Endodermal cell (in vitro differentiated cells): ENCODE measurements around the gene EIF4E. TPM values are rescaled to one million over a fixed set of nuclear protein-coding genes. Genes with fewer than 3 reads are reported as not detected.

Experiments used
- DNase-seq: peaks from one replicate; pipeline ENCODE4 v3.0.0-alpha.2; 2017
- H3K27ac ChIP-seq: 2 replicates; pipeline ENCODE4 v1.5.1; 2013; ENCODE audit warnings: mild to moderate bottlenecking, low read depth, low read length, moderate library complexity
- H3K27me3 ChIP-seq: 2 replicates; pipeline ENCODE4 v1.6.1; 2013; ENCODE audit warnings: mild to moderate bottlenecking, low read length, moderate library complexity; ENCODE audit not compliant: insufficient read depth, control insufficient read depth, poor library complexity, severe bottlenecking
- H3K36me3 ChIP-seq: 2 replicates; pipeline ENCODE4 v1.7.0; 2013; ENCODE audit warnings: mild to moderate bottlenecking, low read length, moderate library complexity; ENCODE audit not compliant: control insufficient read depth, insufficient read depth
- H3K4me1 ChIP-seq: one replicate; pipeline ENCODE4 v1.7.0; 2013; ENCODE audit warnings: low read length; ENCODE audit not compliant: control insufficient read depth, insufficient read depth
- H3K4me3 ChIP-seq: 2 replicates; pipeline ENCODE4 v1.5.1; 2013; ENCODE audit warnings: mild to moderate bottlenecking, low read length, moderate library complexity
- H3K9ac ChIP-seq: 2 replicates; pipeline ENCODE4 v1.6.1; 2013; ENCODE audit warnings: mild to moderate bottlenecking, low read length, moderate library complexity; ENCODE audit not compliant: poor library complexity, severe bottlenecking; ENCODE audit errors: extremely low read depth
- H3K9me3 ChIP-seq: 2 replicates; pipeline ENCODE4 v1.6.1; 2013; ENCODE audit warnings: mild to moderate bottlenecking, low read length, moderate library complexity; ENCODE audit not compliant: control insufficient read depth
- H3K27ac Mint-ChIP-seq: 2 replicates; pipeline ENCODE4 v1.8.0; 2020; ENCODE audit warnings: mixed read lengths
- H3K27me3 Mint-ChIP-seq: 2 replicates; pipeline ENCODE4 v1.8.0; 2021; ENCODE audit warnings: mild to moderate bottlenecking, mixed read lengths; ENCODE audit not compliant: insufficient read depth
- H3K36me3 Mint-ChIP-seq: 2 replicates; pipeline ENCODE4 v1.8.0; 2020; ENCODE audit warnings: low read depth, mixed read lengths
- H3K4me1 Mint-ChIP-seq: 2 replicates; pipeline ENCODE4 v1.8.0; 2020; ENCODE audit warnings: mixed read lengths
- H3K4me3 Mint-ChIP-seq: 2 replicates; pipeline ENCODE4 v1.8.0; 2020; ENCODE audit warnings: mild to moderate bottlenecking, moderate library complexity, mixed read lengths
- H3K9me3 Mint-ChIP-seq: 2 replicates; pipeline ENCODE4 v1.8.0; 2020; ENCODE audit warnings: mild to moderate bottlenecking, mixed read lengths
- WGBS, 2 experiments: methylation state at CpG; one replicate each; pipeline versions ENCODE4 v1.1.5 to v1.1.7; 2013; ENCODE audit warnings: missing lambda C conversion rate in 2 of 2, mixed read lengths in 1 of 2; ENCODE audit not compliant: insufficient coverage in 1 of 2, insufficient read length in 1 of 2; 5-methylcytosine and 5-hydroxymethylcytosine counted together
- total RNA-seq, 2 donors: library from RNA; stranded (reverse); fragmentation: NEBNext Ultra II Directional in 1 of 2; extraction: Animal tissue kit (Norgen Biotek cat#: 25700) in 1 of 2; gene quantifications; 2 replicates in 1 of 2; 3 replicates in 1 of 2; pipeline ENCODE4 v1.2.1, GENCODE V29; 2021
- TF ChIP-seq, protein P1 (sequence below): fragments of 200-600 bp; sonication (generic); conservative IDR thresholded peaks from 2 replicates; pipeline ENCODE4 v1.5.0; 2021; ENCODE audit warnings: antibody characterized with exemption, mild to moderate bottlenecking

EIF4E gene
- total RNA-seq, 2 donors from 2014 or later = 134 to 138 TPM

DNA sequence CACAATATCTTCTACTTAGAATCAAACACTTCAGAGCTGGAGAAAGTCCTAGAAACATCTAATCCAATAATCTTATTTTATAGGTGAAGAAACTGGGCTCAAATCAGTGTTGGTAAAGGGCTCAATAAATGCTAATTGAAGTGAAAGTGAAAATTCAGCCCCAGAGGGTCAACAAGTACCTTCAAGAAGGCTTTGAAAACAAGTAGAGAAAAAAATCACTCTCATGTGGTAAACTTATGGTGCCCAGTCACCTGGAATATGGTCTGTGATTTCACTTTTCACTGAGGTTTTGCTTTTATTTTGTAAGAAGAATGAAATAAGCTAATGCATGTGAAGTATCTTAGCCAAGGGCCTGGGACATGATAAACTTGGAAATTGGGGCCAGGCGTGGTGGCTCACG lies 29.1 kb upstream of the EIF4E start:
- H3K27me3 Mint-ChIP-seq = no peaks in the 10 kb centered on the region
- peaks cover 2% of the 10 kb centered on the region for H3K9me3 Mint-ChIP-seq
- no peak for DNase-seq
- H3K4me1 Mint-ChIP-seq = no peaks in the 10 kb centered on the region
- 91 to 100% methylated on average over 2 of the region's 2 CpGs for WGBS, 2 experiments
- no peaks in the 10 kb centered on the region for H3K36me3 Mint-ChIP-seq
- TF ChIP-seq, protein P1, sequence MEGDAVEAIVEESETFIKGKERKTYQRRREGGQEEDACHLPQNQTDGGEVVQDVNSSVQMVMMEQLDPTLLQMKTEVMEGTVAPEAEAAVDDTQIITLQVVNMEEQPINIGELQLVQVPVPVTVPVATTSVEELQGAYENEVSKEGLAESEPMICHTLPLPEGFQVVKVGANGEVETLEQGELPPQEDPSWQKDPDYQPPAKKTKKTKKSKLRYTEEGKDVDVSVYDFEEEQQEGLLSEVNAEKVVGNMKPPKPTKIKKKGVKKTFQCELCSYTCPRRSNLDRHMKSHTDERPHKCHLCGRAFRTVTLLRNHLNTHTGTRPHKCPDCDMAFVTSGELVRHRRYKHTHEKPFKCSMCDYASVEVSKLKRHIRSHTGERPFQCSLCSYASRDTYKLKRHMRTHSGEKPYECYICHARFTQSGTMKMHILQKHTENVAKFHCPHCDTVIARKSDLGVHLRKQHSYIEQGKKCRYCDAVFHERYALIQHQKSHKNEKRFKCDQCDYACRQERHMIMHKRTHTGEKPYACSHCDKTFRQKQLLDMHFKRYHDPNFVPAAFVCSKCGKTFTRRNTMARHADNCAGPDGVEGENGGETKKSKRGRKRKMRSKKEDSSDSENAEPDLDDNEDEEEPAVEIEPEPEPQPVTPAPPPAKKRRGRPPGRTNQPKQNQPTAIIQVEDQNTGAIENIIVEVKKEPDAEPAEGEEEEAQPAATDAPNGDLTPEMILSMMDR = no peak
- no peak overlapping the region for H3K27ac Mint-ChIP-seq
- Histone ChIP-seq H3K36me3 (no peaks in the 10 kb centered on the region), H3K27me3 (no peaks in the 10 kb centered on the region), H3K4me1 (no peaks in the 10 kb centered on the region), H3K9ac (no peak overlapping the region), H3K9me3 (no peaks in the 10 kb centered on the region), H3K4me3 (no peak overlapping the region), H3K27ac (no peak overlapping the region)
- H3K4me3 Mint-ChIP-seq = no peak overlapping the region

DNA sequence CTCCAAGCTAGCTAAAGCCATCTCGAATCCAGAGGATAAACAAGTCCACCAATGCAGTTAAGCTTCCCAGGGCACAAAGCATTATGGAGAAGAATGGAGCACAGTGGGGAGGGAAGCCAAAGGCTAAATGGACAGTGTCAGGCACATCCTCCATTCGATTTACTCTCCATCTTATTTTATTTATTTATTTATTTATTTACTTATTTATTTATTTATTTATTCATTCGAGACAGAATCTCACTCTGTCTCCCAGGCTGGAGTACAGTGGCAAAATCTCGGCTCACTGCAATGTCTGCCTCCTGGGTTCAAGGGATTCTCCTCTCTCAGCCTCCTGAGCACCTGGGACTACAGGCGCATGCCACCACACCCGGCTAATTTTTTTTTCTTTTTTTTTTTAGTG lies 26.3 kb upstream of the EIF4E start:
- no peak overlapping the region for H3K9ac ChIP-seq
- H3K27ac Mint-ChIP-seq = no peak overlapping the region
- H3K27me3 ChIP-seq = no peaks in the 10 kb centered on the region
- H3K4me1 ChIP-seq = no peaks in the 10 kb centered on the region
- H3K36me3 ChIP-seq = no peaks in the 10 kb centered on the region
- no peak overlapping the region for H3K4me3 ChIP-seq
- no peak overlapping the region for H3K27ac ChIP-seq
- no peak overlapping the region for H3K4me3 Mint-ChIP-seq
- no peaks in the 10 kb centered on the region for H3K27me3 Mint-ChIP-seq
- TF ChIP-seq, protein P1 = no peak
- DNase-seq = no peak
- WGBS, 2 experiments = 81% methylated on average over 5 of the region's 6 CpGs; no CpG with 5 or more reads in 1 of the 2 experiments
- no peaks in the 10 kb centered on the region for H3K36me3 Mint-ChIP-seq
- no peaks in the 10 kb centered on the region for H3K9me3 ChIP-seq
- H3K4me1 Mint-ChIP-seq = no peaks in the 10 kb centered on the region
- peaks cover 2% of the 10 kb centered on the region for H3K9me3 Mint-ChIP-seq

DNA sequence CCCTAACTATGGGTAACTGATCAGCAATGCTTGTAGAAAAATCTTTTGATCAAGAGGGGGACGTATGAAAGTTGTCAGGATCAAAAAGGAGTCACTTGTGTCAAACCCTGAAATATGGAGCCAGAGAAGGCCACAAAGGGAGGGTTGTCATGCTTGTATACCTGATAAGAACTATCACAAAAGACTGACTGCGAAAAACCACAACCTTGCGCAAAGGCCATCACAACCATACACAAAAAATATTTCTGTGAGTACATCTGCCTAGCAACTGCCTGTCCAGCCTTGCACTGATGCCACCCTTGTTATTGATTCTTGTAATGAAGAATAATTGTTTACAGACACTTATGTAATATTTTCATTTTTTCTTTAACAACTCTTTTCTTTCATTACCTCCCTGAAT lies 22.8 kb upstream of the EIF4E start:
- no peak overlapping the region for H3K27ac Mint-ChIP-seq
- H3K27me3 ChIP-seq = no peaks in the 10 kb centered on the region
- H3K27me3 Mint-ChIP-seq = no peaks in the 10 kb centered on the region
- no peaks in the 10 kb centered on the region for H3K9me3 ChIP-seq
- no peak for DNase-seq
- H3K4me1 Mint-ChIP-seq = no peaks in the 10 kb centered on the region
- H3K36me3 Mint-ChIP-seq = no peaks in the 10 kb centered on the region
- no peak overlapping the region for H3K4me3 ChIP-seq
- H3K4me1 ChIP-seq = no peaks in the 10 kb centered on the region
- no peak overlapping the region for H3K4me3 Mint-ChIP-seq
- TF ChIP-seq, protein P1 = no peak
- no peak overlapping the region for H3K27ac ChIP-seq
- peaks cover 2% of the 10 kb centered on the region for H3K9me3 Mint-ChIP-seq
- H3K9ac ChIP-seq = no peak overlapping the region
- H3K36me3 ChIP-seq = no peaks in the 10 kb centered on the region
- WGBS, 2 experiments = 86 to 93% methylated on average over 1 to 3 of the region's 3 CpGs
